Left colon (tissue), 2 donors: ENCODE data around the gene SHMT1. TPM values are rescaled to one million over a fixed set of nuclear protein-coding genes. Genes with fewer than 3 reads are reported as not detected.
"Not testable (repeated sequence)": the region's sequence is repeated elsewhere in the genome, so short reads cannot be mapped to it uniquely, and the experiment has no call there.

Experiments
- ATAC-seq: fragments of 200-7000 bp; cut with Tn5 transposase; one replicate; pipeline ENCODE4 v1.9.1; 2020; ENCODE audit warnings: mild to moderate bottlenecking, moderate library complexity
- DNase-seq, 2 donors: peaks; one replicate each; pipeline ENCODE4 v3.0.0-alpha.2; 2020
- intact Hi-C, 2 donors: fragments of 100-400 bp; cut with DNase I in 1 of 2; cut with micrococcal nuclease in 1 of 2; formaldehyde crosslinking; loops; one replicate each; pipeline versions ENCODE4 v1.11.2 to v1.14.0; 2022; cut with DNase I, micrococcal nuclease
- long read RNA-seq: library from polyadenylated mRNA; unstranded; transcript quantifications from one replicate; pipeline ENCODE4 v2.0.0, GENCODE V29; 2021
- total RNA-seq, 2 donors: library from RNA; stranded (reverse); fragmentation: NEBNext Ultra II Directional; extraction: Animal tissue kit (Norgen Biotek cat#: 25700); gene quantifications; one replicate each; pipeline ENCODE4 v1.2.1, GENCODE V29; 2021
- donor health status: DM: no; HTN: no; CAD: no.
- donor health status: DM: yes; HTN: yes; CAD: no.

SHMT1 gene
- 10 to 100 TPM; 27.4 to 40.2 TPM for total RNA-seq
- long read RNA-seq, transcript SHMT1-201 (12 exons, 2,464 nt) = major isoform, 64 of 144 reads
- long read RNA-seq, transcript SHMT1-203 (11 exons, 1,656 nt) = minor isoform, 23 of 144 reads
- long read RNA-seq, partial matches to known transcripts = 17 of 144 reads
- long read RNA-seq, other reads (novel, unspliced or antisense) = 39 of 144 reads

GRCh38 chr17:18363101-18364049 lies at the start of gene SHMT1:
Gene SHMT1 (minus strand): TSS chr17:18363550. CDS start chr17:18355981, 7,569 bp downstream.
- DNase-seq = peak; percentile 94 to 95
- intact Hi-C loops = no loop called here
- peak; percentile 99 for ATAC-seq

GRCh38 chr17:18412001-18412538 lies 48.7 kb upstream of the SHMT1 start:
- intact Hi-C loops, DNase-seq: not testable (repeated sequence)
- ATAC-seq = peak; percentile 94

DNA sequence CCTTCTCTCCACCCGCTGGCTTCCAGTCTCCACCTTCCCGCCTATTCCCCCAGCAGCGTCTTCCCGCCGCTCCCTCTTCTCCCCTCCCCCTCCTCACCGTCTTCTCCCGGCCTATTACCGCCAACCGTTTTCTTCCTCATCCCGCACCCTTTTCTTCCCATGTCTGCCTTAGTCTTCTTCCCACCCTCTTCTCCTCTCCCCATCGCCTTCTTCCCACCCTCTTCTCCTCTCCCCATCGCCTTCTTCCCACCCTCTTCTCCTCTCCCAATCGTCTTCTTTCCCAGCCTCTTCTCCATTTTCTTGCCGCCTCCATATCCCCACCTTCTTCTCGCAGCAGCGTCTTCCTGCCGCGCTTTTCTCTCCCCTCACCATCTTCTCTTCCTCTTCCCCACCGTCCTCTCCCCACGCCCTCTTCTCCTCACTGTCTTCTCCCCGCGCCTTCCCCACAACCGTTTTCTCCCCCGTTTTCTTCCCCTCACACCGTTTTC lies 48.1 kb upstream of the SHMT1 start:
- intact Hi-C loops = not testable (repeated sequence)
- ATAC-seq (peak; percentile 55), DNase-seq (peak; percentile 19 to 27)

DNA sequence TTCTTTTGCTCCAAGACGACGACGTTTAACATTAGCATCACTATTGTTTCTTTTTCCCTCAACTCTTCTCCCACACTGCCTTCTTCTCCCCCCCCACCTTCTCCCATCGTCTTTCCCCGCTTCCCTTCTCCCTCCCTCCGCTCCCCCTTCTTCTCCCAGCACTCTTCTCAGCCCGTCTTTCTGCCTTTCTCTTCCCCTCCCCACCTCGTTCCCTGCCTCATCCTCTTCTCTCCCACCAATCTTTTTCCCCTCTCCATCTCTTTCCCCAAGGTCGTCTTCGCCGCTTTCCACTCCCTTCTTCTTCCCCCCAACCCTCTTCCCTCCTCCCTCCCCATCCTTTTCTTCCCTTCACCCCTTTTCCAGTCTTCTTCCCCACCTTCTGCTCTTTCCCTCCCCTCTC lies 47.4 kb upstream of the SHMT1 start:
- DNase-seq, ATAC-seq, intact Hi-C loops: not testable (repeated sequence)

DNA sequence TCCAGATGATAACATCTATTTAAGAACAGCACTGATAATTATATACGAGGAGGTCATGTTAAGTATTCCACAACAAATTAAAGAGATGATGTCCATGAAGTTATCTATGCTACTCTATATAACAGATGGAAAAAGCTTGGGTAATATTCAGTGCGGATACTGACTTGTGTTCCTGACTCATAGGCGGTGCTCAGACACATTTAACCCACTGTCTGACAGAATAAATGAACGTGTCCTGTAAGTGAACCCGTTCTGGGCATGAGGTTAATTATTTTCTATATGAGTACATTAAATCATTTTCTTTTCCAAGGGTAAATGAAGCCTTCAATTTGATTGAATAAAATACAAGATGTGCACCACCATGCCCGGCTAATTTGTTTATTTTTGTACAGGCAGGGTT lies 46.0 kb upstream of the SHMT1 start:
- ATAC-seq, intact Hi-C loops, DNase-seq: not testable (repeated sequence)

DNA sequence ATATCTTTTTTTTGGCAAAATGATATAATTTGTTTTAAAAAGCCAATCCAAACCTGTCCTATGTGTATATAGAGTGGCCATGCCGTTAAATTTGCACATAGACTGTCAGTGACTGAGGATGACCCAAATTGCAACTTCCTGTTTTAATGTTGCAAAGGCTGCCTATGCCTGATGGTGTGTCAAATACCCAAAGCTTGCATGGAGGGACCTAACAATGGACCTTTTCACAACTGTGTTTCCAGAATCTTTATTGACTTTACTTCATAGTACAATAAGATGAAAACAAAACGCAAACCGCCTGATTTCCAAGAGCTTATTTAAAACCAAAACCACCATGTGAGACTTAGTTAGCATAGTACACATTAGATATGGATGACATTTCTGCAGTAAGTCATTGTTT lies 45.6 kb upstream of the SHMT1 start:
- ATAC-seq, DNase-seq, intact Hi-C loops: not testable (repeated sequence)

DNA sequence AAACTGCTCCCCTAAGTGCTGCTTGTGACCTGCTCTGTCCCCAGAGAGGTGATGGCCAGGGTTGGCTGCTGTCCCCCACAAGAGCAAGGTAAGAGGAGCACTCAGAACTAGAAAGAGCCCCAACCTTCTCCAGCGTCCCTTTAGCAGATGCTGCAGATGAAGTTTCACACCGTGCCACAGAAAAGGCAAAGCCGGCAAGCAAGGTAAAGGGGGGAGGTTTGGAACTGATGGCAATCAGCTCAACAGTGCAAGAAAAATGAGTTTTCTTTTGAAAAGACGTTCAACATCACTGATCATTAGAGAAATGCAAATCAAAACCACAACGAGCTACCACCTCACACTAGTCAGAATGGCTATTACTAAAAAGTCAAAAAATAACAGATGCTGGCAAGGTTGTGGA lies 40.3 kb upstream of the SHMT1 start:
- DNase-seq, ATAC-seq, intact Hi-C loops: not testable (repeated sequence)

DNA sequence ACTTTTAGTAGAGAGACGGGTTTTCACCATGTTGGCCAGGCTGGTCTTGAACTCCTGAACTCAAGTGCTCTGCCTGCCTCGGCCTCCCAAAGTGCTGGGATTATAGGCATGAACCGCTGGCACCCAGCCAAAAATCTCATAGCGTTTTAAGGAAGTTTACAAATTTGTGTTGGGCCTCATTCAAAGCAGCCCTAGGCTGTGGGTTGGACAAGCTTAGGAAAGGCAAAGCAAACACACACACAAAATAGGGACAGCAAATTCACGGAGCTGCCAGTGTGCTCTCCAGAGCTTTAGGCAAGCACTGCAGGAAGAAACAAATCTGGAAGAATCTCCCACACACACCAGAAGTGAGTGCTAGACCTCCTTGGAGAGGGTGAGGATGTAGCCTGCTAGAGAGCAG lies 39.8 kb upstream of the SHMT1 start:
- ATAC-seq, DNase-seq, intact Hi-C loops: not testable (repeated sequence)

DNA sequence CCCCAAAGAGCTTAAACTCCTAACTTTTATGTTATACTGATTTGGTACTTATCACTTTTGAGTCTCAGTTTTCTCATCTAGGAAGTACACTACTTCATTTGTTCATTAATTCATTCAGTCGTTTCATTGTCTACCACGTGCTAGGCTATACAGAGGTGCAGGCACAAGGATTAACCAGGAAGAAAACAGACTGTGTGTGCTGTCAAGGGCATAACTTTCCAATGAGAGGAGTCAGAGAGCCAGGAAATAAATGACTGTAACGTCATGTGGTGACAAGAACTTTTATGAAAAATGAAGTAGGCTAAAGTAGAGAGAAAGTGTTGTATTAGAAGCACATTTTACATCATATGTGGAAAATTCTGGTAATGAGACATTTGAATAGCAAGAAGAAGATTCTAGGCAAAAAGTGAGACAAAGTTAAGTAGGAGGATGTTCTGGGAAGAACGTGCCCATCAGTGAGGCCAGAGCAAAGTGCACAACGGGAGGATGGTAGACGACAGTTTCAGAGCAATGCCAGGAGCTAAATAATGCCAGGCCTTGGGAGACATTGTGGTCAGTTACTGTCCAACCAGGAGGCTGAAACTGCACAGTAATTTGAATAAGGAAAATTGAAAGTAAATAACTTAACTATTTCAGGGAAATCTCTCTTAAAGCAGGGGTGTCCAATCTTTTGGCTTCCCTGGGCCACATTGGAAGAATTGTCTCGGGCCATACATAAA lies 38.7 kb upstream of the SHMT1 start:
- DNase-seq, intact Hi-C loops: not testable (repeated sequence)
- peak; percentile 78 for ATAC-seq

DNA sequence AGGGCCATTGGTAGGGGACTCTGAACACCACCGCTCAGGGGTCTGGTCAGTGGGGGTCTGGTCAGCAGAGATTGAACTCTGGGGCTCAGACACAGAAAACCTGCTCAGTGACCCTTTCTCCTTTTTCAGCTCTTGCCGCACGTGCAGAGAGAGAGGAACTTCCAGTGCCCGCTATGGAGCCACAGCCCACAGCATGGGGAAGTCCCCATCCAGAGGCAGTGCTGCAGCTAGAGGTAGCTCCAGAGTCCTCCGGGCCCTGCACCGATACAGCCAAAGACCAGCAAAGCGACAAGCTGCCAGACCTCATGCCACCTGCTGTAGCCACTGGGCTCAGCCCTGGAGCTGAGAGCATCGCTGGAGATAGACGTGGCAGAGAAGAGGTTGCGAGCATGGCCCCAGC lies 25.4 kb upstream of the SHMT1 start:
- intact Hi-C loops, ATAC-seq, DNase-seq: not testable (repeated sequence)

DNA sequence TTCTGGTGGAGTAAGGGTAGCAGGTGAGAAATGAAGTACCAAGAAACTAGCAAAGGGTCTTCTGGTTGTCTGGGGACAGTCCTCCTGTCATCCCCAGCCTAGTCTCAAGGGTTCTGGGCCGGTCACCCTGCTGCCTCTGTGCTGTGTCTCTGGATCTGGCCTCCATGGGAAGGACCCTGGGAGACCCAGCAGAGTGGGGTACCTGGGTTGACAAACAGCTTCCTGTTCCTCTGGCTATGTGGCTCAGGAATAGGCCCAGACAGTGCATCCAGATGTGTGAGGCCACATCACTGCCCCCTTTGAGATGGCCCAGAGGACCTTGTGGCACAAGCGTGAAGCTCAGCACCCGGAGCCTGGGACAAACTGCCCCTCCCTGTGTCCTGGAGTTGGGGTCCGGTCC lies 24.9 kb upstream of the SHMT1 start:
- ATAC-seq, DNase-seq, intact Hi-C loops: not testable (repeated sequence)

DNA sequence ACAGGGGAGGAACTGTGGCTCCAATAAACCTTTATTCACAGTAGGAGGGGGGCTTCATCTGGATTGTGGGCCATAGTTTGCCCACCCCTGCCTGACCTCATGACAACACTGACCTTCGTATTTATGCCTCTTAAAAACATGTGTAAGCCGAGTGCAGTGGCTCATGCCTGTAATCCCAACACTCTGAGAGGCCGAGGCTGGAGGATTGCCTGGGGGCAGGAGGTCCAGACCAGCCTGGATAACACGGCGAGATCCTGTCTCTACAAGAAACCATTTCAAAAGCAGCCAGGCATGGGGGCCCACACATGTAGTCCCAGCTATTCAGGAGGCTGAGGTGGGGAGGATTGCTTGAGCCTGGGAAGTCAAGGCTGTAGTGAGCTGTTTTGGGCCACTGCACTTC lies 24.2 kb upstream of the SHMT1 start:
- intact Hi-C loops, ATAC-seq, DNase-seq: not testable (repeated sequence)

DNA sequence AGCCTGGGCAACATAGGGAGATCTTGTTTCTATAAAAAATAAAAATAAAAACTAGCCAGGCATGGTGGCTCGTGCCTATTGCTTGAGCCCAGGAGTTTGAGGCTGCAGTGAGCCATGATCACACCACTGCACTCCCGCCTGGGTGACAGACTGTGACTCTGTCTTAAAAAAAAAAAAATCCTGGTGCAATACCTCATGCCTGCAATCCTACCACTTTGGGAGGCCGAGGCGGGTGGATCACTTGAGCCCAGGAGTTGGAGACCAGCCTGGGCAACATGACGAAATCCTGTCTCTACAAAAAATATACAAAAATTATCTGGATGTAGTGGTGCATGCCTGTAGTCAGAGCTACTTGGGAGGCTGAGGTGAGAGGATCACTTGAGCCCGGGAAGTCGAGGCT lies 20.9 kb upstream of the SHMT1 start:
- DNase-seq, ATAC-seq, intact Hi-C loops: not testable (repeated sequence)

DNA sequence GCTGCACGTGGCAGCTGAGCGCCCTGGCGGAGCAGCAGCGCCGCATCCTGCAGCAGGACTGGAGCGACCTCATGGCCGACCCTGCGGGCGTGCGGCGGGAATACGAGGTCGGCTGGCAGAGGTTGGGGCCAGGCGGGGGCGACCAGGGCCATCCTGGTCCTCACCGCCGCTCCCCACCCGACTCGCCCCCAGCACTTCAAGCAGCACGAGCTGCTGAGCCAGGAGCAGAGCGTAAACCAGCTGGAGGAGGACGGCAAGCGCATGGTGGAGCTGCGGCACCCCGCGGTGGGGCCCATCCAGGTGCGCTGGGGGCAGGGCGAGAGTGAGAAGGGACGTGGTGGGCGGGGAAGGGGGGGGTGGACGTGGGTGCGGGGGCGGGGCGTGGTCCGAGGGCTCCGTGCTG lies 19.7 kb upstream of the SHMT1 start:
- intact Hi-C loops, ATAC-seq, DNase-seq: not testable (repeated sequence)

- DNase-seq = no peak
- intact Hi-C loops = no loop called here
- no peak for ATAC-seq
Observed at GRCh38 chr17:18382441-18383078, 19.2 kb upstream of the SHMT1 start.

- ATAC-seq (no peak), DNase-seq (no peak)
- intact Hi-C loops = no loop called here
Observed at GRCh38 chr17:18381953-18382245, 18.5 kb upstream of the SHMT1 start.

GRCh38 chr17:18381158-18381952 lies 18.0 kb upstream of the SHMT1 start:
- DNase-seq = no peak
- intact Hi-C loops = no loop called here
- ATAC-seq = no peak
